Tibial artery (tissue), 4 donors: ENCODE data around the gene GAS6.
A peak's percentile ranks its signal among the peaks of the same experiment; 100 is the strongest.
"Not testable (repeated sequence)": the region's sequence is repeated elsewhere in the genome, so short reads cannot be mapped to it uniquely, and the experiment has no call there.

Experiments
- DNase-seq, 2 donors: peaks; one replicate each; pipeline ENCODE4 v3.0.0-alpha.2; 2019
- H3K27ac ChIP-seq, 2 donors: fragments of 200-600 bp; sonication (generic) in 1 of 2; 1 replicate in 1 of 2; 2 replicates in 1 of 2; pipeline ENCODE4 v1.5.1; 2018 to 2019; ENCODE audit warnings: mild to moderate bottlenecking in 1 of 2
- H3K27me3 ChIP-seq, 2 donors: fragments of 200-600 bp; sonication (generic) in 1 of 2; one replicate each; pipeline versions ENCODE4 v1.5.1 to v1.6.0; 2016 to 2019
- H3K36me3 ChIP-seq, 3 donors: fragments of 200-600 bp; sonication (generic) in 2 of 3; one replicate each; pipeline ENCODE4 v1.5.1; 2016 to 2019; ENCODE audit warnings: mild to moderate bottlenecking in 2 of 3
- H3K4me1 ChIP-seq, 4 donors: fragments of 200-600 bp; sonication (generic) in 2 of 4; 1 replicate in 3 of 4; 2 replicates in 1 of 4; pipeline ENCODE4 v1.5.1; 2016 to 2019
- H3K4me3 ChIP-seq, 2 donors: fragments of 200-600 bp; sonication (generic) in 1 of 2; 1 replicate in 1 of 2; 2 replicates in 1 of 2; pipeline ENCODE4 v1.5.1; 2018 to 2019; ENCODE audit warnings: mild to moderate bottlenecking in 2 of 2
- H3K9me3 ChIP-seq, 3 donors: fragments of 200-600 bp; sonication (generic) in 1 of 3; one replicate each; pipeline ENCODE4 v1.5.1; 2016 to 2019
- intact Hi-C: fragments of 100-400 bp; cut with DNase I; formaldehyde crosslinking; loops from one replicate; pipeline ENCODE4 v1.15.0; 2023; ENCODE audit warnings: low total_unique reads
- TF ChIP-seq, protein P1 (sequence below), 2 experiments: fragments of 200-600 bp in 1 of 2; fragments of 450-650 bp in 1 of 2; IDR thresholded peaks; one replicate each; pipeline ENCODE4 v1.5.1; 2017 to 2019; ENCODE audit warnings: antibody characterized with exemption in 2 of 2, mild to moderate bottlenecking in 1 of 2, moderate library complexity in 1 of 2

Gene GAS6

DNA sequence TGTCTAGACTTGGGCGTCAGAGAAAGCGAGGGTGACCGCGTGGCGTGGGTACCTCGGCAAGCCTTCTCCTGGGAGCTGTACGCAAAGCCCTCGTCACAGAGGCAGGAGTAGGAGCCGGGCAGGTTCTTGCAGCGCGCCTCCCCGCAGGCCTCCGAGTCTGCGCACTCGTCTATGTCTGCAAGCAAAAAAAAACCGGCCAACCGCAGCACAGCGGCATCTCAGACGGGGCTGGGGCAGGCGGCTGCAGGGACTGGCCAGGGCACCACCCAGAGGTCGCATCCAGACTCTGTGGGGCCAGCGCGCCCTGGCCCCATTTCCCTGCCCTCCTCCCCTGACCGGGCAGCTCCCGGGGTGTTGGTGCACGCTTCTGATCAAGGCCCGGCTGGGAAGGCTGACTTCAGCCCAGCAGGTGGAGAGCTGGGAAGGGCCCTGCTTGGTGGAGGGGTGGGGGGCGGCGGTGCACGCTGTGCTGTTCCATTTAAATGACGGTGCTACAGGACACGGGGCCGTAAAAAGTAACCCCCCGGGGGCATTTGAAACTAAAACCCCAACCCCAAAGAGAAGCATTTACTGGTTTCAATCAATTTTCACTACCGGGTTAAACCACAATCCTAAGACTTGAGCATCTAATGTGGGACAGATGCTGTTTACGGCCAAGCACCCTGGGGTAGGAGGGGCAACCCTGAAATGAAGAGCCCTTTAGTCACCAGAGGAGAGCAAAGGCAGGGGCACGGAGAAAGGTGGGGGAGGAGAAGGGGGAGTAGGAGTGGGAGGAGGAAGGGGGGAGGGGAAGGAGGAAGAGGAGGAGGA, 28.2 kb downstream of the GAS6 start:
- peaks cover 3 to 43% (median 39%) of the 10 kb centered on the region in 4 donors for H3K4me1 ChIP-seq
- H3K4me3 ChIP-seq: no peak overlapping the region
- peak overlapping the region in 1 of 2 donors; percentile 44 for H3K27ac ChIP-seq
- TF ChIP-seq, protein P1, sequence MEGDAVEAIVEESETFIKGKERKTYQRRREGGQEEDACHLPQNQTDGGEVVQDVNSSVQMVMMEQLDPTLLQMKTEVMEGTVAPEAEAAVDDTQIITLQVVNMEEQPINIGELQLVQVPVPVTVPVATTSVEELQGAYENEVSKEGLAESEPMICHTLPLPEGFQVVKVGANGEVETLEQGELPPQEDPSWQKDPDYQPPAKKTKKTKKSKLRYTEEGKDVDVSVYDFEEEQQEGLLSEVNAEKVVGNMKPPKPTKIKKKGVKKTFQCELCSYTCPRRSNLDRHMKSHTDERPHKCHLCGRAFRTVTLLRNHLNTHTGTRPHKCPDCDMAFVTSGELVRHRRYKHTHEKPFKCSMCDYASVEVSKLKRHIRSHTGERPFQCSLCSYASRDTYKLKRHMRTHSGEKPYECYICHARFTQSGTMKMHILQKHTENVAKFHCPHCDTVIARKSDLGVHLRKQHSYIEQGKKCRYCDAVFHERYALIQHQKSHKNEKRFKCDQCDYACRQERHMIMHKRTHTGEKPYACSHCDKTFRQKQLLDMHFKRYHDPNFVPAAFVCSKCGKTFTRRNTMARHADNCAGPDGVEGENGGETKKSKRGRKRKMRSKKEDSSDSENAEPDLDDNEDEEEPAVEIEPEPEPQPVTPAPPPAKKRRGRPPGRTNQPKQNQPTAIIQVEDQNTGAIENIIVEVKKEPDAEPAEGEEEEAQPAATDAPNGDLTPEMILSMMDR (IDR thresholded peaks at IDR 0.05): no peak
- no peak for DNase-seq
- no peaks in the 10 kb centered on the region for H3K9me3 ChIP-seq
- intact Hi-C loops: no loop called here
- no peaks in the 10 kb centered on the region for H3K27me3 ChIP-seq
- H3K36me3 ChIP-seq: peaks cover 38 to 51% (median 48%) of the 10 kb centered on the region in 3 donors

- TF ChIP-seq, protein P1 (IDR thresholded peaks at IDR 0.05): no peak
- H3K27ac ChIP-seq: no peak overlapping the region
- no peak overlapping the region for H3K4me3 ChIP-seq
- intact Hi-C loops: no loop called here
- H3K36me3 ChIP-seq: peaks cover 38 to 51% (median 47%) of the 10 kb centered on the region in 3 donors
- H3K4me1 ChIP-seq: peaks cover 3 to 33% (median 29%) of the 10 kb centered on the region in 4 donors
- no peaks in the 10 kb centered on the region for H3K27me3 ChIP-seq
- no peak for DNase-seq
- no peaks in the 10 kb centered on the region for H3K9me3 ChIP-seq
Observed at GRCh38 chr13:113834496-113835200, 29.2 kb downstream of the GAS6 start.

- Histone ChIP-seq H3K4me1 (peaks cover 3 to 27% (median 24%) of the 10 kb centered on the region in 4 donors), H3K36me3 (peaks cover 38 to 58% (median 44%) of the 10 kb centered on the region in 3 donors)
- H3K27ac ChIP-seq, H3K27me3 ChIP-seq, H3K4me3 ChIP-seq, H3K9me3 ChIP-seq, DNase-seq, intact Hi-C loops: not testable (repeated sequence)
Observed at GRCh38 chr13:113834006-113834405, 29.9 kb downstream of the GAS6 start.

- Histone ChIP-seq H3K36me3 (peaks cover 42 to 64% (median 51%) of the 10 kb centered on the region in 3 donors), H3K9me3 (no peaks in the 10 kb centered on the region), H3K4me1 (peaks cover 2 to 19% (median 17%) of the 10 kb centered on the region in 4 donors), H3K27ac (no peak overlapping the region), H3K27me3 (no peaks in the 10 kb centered on the region), H3K4me3 (no peak overlapping the region)
- intact Hi-C loops: no loop called here
- DNase-seq: no peak
- TF ChIP-seq, protein P1 (IDR thresholded peaks at IDR 0.05): no peak
Observed at GRCh38 chr13:113833111-113833830, 30.6 kb downstream of the GAS6 start.

- intact Hi-C loops: no loop called here
- H3K4me3 ChIP-seq: no peak overlapping the region
- peaks cover 49 to 70% (median 57%) of the 10 kb centered on the region in 3 donors for H3K36me3 ChIP-seq
- no peak for DNase-seq
- H3K4me1 ChIP-seq: peaks cover 0 to 13% (median 11%) of the 10 kb centered on the region in 4 donors
- H3K9me3 ChIP-seq: no peaks in the 10 kb centered on the region
- H3K27me3 ChIP-seq: no peaks in the 10 kb centered on the region
- TF ChIP-seq, protein P1 (IDR thresholded peaks at IDR 0.05): no peak
- H3K27ac ChIP-seq: no peak overlapping the region
Observed at GRCh38 chr13:113832631-113833030, 31.2 kb downstream of the GAS6 start.
